ENCODE measurements around the gene ADGRL2. TPM values are rescaled to one million over a fixed set of nuclear protein-coding genes. Genes with fewer than 3 reads are reported as not detected.

ADGRL2 gene
- polyA plus RNA-seq, 3 donors, result not detected

DNA sequence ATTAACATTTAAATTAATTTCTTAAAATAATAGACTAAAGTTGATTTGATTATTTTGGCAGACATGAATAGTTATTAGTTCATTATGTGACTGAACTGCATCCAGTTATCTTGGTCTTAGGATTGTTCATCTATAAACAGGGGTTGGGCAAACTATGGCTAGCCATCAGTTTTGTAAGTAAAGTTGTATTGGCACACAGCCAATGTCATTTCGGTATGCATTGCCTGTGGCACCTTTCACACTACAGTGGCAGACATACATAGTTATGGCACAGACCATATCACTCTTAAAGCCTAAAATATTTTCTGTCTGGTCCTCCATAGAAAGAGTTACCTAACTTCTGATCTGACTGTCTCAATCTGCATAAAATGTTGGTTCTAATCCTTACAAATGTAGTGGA, 27.2 kb downstream of the ADGRL2 start:
- no CpG with 5 or more reads among the region's 1 CpG for WGBS (ENCODE audit: insufficient coverage)
- intact Hi-C loops (cut with micrococcal nuclease), result no loop called here
- no peaks in the 10 kb centered on the region for H3K36me3 Mint-ChIP-seq
- no peak overlapping the region for H3K4me3 Mint-ChIP-seq
- Histone ChIP-seq H3K27ac (ENCODE audit: low read depth in 1 of 2, low read length in 2 of 2) (no peak overlapping the region), H3K4me3 (replicated peaks in 1 of 3; ENCODE audit: low read depth in 2 of 3, low read length in 3 of 3) (no peak overlapping the region), H4K20me1 (ENCODE audit: insufficient read depth, low read length) (no peaks in the 10 kb centered on the region), H2AFZ (ENCODE audit: insufficient read depth, low read depth, low read length, poor library complexity, severe bottlenecking) (no peak overlapping the region), H3K9me3 (replicated peaks in 1 of 2; ENCODE audit: control insufficient read depth in 1 of 2, insufficient read depth in 1 of 2, low read length in 2 of 2) (no peaks in the 10 kb centered on the region), H3K9ac (ENCODE audit: insufficient read depth, low read length, poor library complexity, severe bottlenecking) (no peak overlapping the region), H3K27me3 (ENCODE audit: control insufficient read depth in 2 of 2, insufficient read depth in 2 of 2, low read length in 2 of 2) (no peaks in the 10 kb centered on the region), H3K36me3 (replicated peaks in 1 of 2; ENCODE audit: control insufficient read depth in 1 of 2, insufficient read depth in 2 of 2, low read length in 2 of 2) (no peaks in the 10 kb centered on the region), H3K4me1 (ENCODE audit: control insufficient read depth in 1 of 2, insufficient read depth in 2 of 2, low read length in 2 of 2) (no peaks in the 10 kb centered on the region), H3K4me2 (replicated peaks; ENCODE audit: extremely low read depth, low read length, poor library complexity, severe bottlenecking) (no peak overlapping the region), H3K79me2 (ENCODE audit: insufficient read depth, low read length) (no peaks in the 10 kb centered on the region)
- H3K9me3 Mint-ChIP-seq, result peaks cover 0 to 5% (median 0%) of the 10 kb centered on the region in 7 donors
- H3K27me3 Mint-ChIP-seq (ENCODE audit: low read depth in 3 of 3), result peaks cover 0 to 5% (median 0%) of the 10 kb centered on the region in 3 donors
- H3K27ac Mint-ChIP-seq, result no peak overlapping the region
- H3K4me1 Mint-ChIP-seq, result no peaks in the 10 kb centered on the region
- TF ChIP-seq, protein P1, sequence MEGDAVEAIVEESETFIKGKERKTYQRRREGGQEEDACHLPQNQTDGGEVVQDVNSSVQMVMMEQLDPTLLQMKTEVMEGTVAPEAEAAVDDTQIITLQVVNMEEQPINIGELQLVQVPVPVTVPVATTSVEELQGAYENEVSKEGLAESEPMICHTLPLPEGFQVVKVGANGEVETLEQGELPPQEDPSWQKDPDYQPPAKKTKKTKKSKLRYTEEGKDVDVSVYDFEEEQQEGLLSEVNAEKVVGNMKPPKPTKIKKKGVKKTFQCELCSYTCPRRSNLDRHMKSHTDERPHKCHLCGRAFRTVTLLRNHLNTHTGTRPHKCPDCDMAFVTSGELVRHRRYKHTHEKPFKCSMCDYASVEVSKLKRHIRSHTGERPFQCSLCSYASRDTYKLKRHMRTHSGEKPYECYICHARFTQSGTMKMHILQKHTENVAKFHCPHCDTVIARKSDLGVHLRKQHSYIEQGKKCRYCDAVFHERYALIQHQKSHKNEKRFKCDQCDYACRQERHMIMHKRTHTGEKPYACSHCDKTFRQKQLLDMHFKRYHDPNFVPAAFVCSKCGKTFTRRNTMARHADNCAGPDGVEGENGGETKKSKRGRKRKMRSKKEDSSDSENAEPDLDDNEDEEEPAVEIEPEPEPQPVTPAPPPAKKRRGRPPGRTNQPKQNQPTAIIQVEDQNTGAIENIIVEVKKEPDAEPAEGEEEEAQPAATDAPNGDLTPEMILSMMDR (IDR thresholded peaks at IDR 0.05), result no peak
- no peak for DNase-seq

DNA sequence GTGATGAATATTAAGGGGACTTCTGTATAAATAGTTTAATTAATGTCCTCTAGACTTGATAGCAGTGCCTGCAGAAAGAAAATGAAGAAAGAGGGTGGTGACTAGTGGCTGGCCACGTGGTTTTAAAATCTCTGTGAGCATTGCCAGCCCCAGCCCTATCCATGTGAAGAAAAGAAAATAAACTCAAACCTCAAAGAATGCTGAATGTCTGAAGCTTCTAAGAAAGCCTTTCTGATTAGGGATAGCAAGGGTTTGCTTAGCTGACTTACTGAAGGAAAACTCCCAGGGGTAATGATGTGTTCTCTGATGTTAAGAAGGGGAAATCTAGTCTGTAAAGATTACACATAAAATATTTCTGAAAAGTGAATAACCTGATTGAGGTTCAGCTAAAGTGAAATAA, 31.8 kb downstream of the ADGRL2 start:
- Histone ChIP-seq H3K9me3 (replicated peaks in 1 of 2; ENCODE audit: control insufficient read depth in 1 of 2, insufficient read depth in 1 of 2, low read length in 2 of 2) (no peaks in the 10 kb centered on the region), H3K27ac (ENCODE audit: low read depth in 1 of 2, low read length in 2 of 2) (no peak overlapping the region), H3K79me2 (ENCODE audit: insufficient read depth, low read length) (no peaks in the 10 kb centered on the region), H3K9ac (ENCODE audit: insufficient read depth, low read length, poor library complexity, severe bottlenecking) (no peak overlapping the region), H3K4me2 (replicated peaks; ENCODE audit: extremely low read depth, low read length, poor library complexity, severe bottlenecking) (no peak overlapping the region), H3K4me3 (replicated peaks in 1 of 3; ENCODE audit: low read depth in 2 of 3, low read length in 3 of 3) (no peak overlapping the region), H3K36me3 (replicated peaks in 1 of 2; ENCODE audit: control insufficient read depth in 1 of 2, insufficient read depth in 2 of 2, low read length in 2 of 2) (no peaks in the 10 kb centered on the region), H3K4me1 (ENCODE audit: control insufficient read depth in 1 of 2, insufficient read depth in 2 of 2, low read length in 2 of 2) (no peaks in the 10 kb centered on the region), H3K27me3 (ENCODE audit: control insufficient read depth in 2 of 2, insufficient read depth in 2 of 2, low read length in 2 of 2) (no peaks in the 10 kb centered on the region), H4K20me1 (ENCODE audit: insufficient read depth, low read length) (no peaks in the 10 kb centered on the region), H2AFZ (ENCODE audit: insufficient read depth, low read depth, low read length, poor library complexity, severe bottlenecking) (no peak overlapping the region)
- H3K4me3 Mint-ChIP-seq, result no peak overlapping the region
- WGBS (ENCODE audit: insufficient coverage), result no CpG with 5 or more reads among the region's 1 CpG
- no peaks in the 10 kb centered on the region for H3K36me3 Mint-ChIP-seq
- H3K27ac Mint-ChIP-seq, result peak overlapping the region in 1 of 7 donors; percentile 5
- DNase-seq, result no peak
- TF ChIP-seq, protein P1 (IDR thresholded peaks at IDR 0.05), result no peak
- intact Hi-C loops (cut with micrococcal nuclease), result no loop called here
- H3K27me3 Mint-ChIP-seq (ENCODE audit: low read depth in 3 of 3), result peaks cover 0 to 2% (median 1%) of the 10 kb centered on the region in 3 donors
- H3K4me1 Mint-ChIP-seq, result no peaks in the 10 kb centered on the region
- H3K9me3 Mint-ChIP-seq, result peaks cover 0 to 3% (median 0%) of the 10 kb centered on the region in 7 donors

All from CD14-positive monocyte (primary cell).